Vagina (tissue), 2 donors: ENCODE data around the gene AURKAIP1. TPM values are rescaled to one million over a fixed set of nuclear protein-coding genes. Genes with fewer than 3 reads are reported as not detected.

ENCODE experiments used
- DNase-seq, 2 donors: peaks; one replicate each; pipeline ENCODE4 v3.0.0-alpha.2; 2017; ENCODE audit errors: extremely low spot score in 2 of 2
- H3K27ac ChIP-seq: fragments of 200-600 bp; sonication (generic); one replicate; pipeline ENCODE4 v1.5.1; 2019
- H3K27me3 ChIP-seq: fragments of 200-600 bp; sonication (generic); one replicate; pipeline ENCODE4 v1.5.1; 2019
- H3K36me3 ChIP-seq, 2 donors: fragments of 200-600 bp; sonication (generic); one replicate each; pipeline ENCODE4 v1.5.1; 2017 to 2019
- H3K4me1 ChIP-seq: fragments of 200-600 bp; sonication (generic); one replicate; pipeline ENCODE4 v1.5.1; 2019
- H3K4me3 ChIP-seq, 2 donors: fragments of 200-600 bp; sonication (generic); 1 replicate in 1 of 2; 2 replicates in 1 of 2; pipeline ENCODE4 v1.5.1; 2016 to 2019
- H3K9me3 ChIP-seq: fragments of 200-600 bp; sonication (generic); one replicate; pipeline ENCODE4 v1.5.1; 2019
- CTCF ChIP-seq, 3 experiments: fragments of 450-650 bp in 2 of 3; fragments of 200-600 bp in 1 of 3; sonication (generic) in 1 of 3; IDR thresholded peaks; one replicate each; pipeline ENCODE4 v1.5.1; 2017 to 2019; ENCODE audit warnings: antibody characterized with exemption in 3 of 3, mild to moderate bottlenecking in 2 of 3, moderate library complexity in 2 of 3
- POLR2A ChIP-seq, 2 donors: fragments of 450-650 bp; IDR thresholded peaks; one replicate each; pipeline ENCODE4 v1.6.1; 2017; ENCODE audit warnings: antibody characterized with exemption in 2 of 2, mild to moderate bottlenecking in 2 of 2, moderate library complexity in 2 of 2
- POLR2AphosphoS5 ChIP-seq, 2 donors: sonication (generic); formaldehyde crosslinking; IDR thresholded peaks; one replicate each; pipeline ENCODE4 v1.9.0; 2017; ENCODE audit warnings: antibody characterized with exemption in 2 of 2, mild to moderate bottlenecking in 2 of 2, low read depth in 1 of 2; ENCODE audit not compliant: insufficient read depth in 1 of 2
- intact Hi-C: fragments of 100-400 bp; cut with DNase I; formaldehyde crosslinking; loops from one replicate; pipeline ENCODE4 v1.15.1; 2023
- total RNA-seq: library from RNA; depleted of rRNA; stranded (reverse); fragments of >200 nt; gene quantifications from one replicate; pipeline ENCODE4 v1.2.3, GENCODE V29; 2016

The AURKAIP1 gene
- total RNA-seq, 1 donor from 2014 or later: 94.5 TPM

GRCh38 chr1:1355416-1355815 is 19.6 kb downstream of the AURKAIP1 start:
- H3K27me3 ChIP-seq: no peaks in the 10 kb centered on the region
- peaks cover 90% of the 10 kb centered on the region for H3K4me1 ChIP-seq
- H3K4me3 ChIP-seq: peak overlapping the region; percentile 33 to 54
- H3K36me3 ChIP-seq: peaks cover 0 to 8% of the 10 kb centered on the region in 2 donors
- TF ChIP-seq CTCF (IDR thresholded peaks at IDR 0.05) (no peak), POLR2A (IDR thresholded peaks at IDR 0.05) (no peak)
- intact Hi-C loops: no loop called here
- no peak for DNase-seq
- H3K9me3 ChIP-seq: no peaks in the 10 kb centered on the region
- H3K27ac ChIP-seq: peak overlapping the region; percentile 92

GRCh38 chr1:1354271-1355247 is 20.4 kb downstream of the AURKAIP1 start:
- Histone ChIP-seq H3K4me3 (peak overlapping the region; percentile 33 to 54), H3K9me3 (no peaks in the 10 kb centered on the region), H3K27me3 (no peaks in the 10 kb centered on the region), H3K27ac (peak overlapping the region; percentile 92), H3K36me3 (peaks cover 0 to 8% of the 10 kb centered on the region in 2 donors), H3K4me1 (peaks cover 81% of the 10 kb centered on the region)
- DNase-seq: no peak
- TF ChIP-seq POLR2A (IDR thresholded peaks at IDR 0.05): no peak
- TF ChIP-seq POLR2AphosphoS5 (IDR thresholded peaks at IDR 0.05; ENCODE audit: insufficient read depth in 1 of 2, low read depth in 1 of 2): no peak
- TF ChIP-seq CTCF (IDR thresholded peaks at IDR 0.05): no peak
- intact Hi-C loops: no loop called here

- intact Hi-C loops: no loop called here
- Histone ChIP-seq H3K9me3 (no peaks in the 10 kb centered on the region), H3K4me1 (peaks cover 71% of the 10 kb centered on the region), H3K4me3 (no peak overlapping the region), H3K27ac (peak overlapping the region; percentile 15), H3K27me3 (no peaks in the 10 kb centered on the region), H3K36me3 (peaks cover 0 to 8% of the 10 kb centered on the region in 2 donors)
- DNase-seq: no peak
- TF ChIP-seq CTCF (IDR thresholded peaks at IDR 0.05) (no peak), POLR2A (IDR thresholded peaks at IDR 0.05) (no peak), POLR2AphosphoS5 (IDR thresholded peaks at IDR 0.05; ENCODE audit: insufficient read depth in 1 of 2, low read depth in 1 of 2) (no peak)
Observed at GRCh38 chr1:1353389-1354151, 21.4 kb downstream of the AURKAIP1 start.

- Histone ChIP-seq H3K27me3 (no peaks in the 10 kb centered on the region), H3K9me3 (no peaks in the 10 kb centered on the region), H3K36me3 (peaks cover 0 to 8% of the 10 kb centered on the region in 2 donors), H3K4me3 (no peak overlapping the region), H3K4me1 (peaks cover 72% of the 10 kb centered on the region), H3K27ac (peak overlapping the region; percentile 15)
- no peak for TF ChIP-seq POLR2A (IDR thresholded peaks at IDR 0.05)
- DNase-seq: no peak
- intact Hi-C loops: no loop called here
Observed at GRCh38 chr1:1352786-1353388, 22.1 kb downstream of the AURKAIP1 start.
